Activated CD8-positive, alpha-beta memory T cell treated with anti-CD3 and anti-CD28 coated beads for 24 hours (primary cell): ENCODE data around the gene ATP10B.
"Not testable (repeated sequence)": the region's sequence is repeated elsewhere in the genome, so short reads cannot be mapped to it uniquely, and the experiment has no call there.

Source experiments
- DNase-seq: peaks from one replicate; pipeline ENCODE4 v3.0.0-alpha.2; 2020

The ATP10B gene

GRCh38 chr5:160852049-160852448 is at the start of gene ATP10B:
ATP10B (minus strand) TSS chr5:160852211; CDS start chr5:160688074, 164,137 bp downstream.
- DNase-seq: no peak

- DNase-seq: no peak
Measured at GRCh38 chr5:160901656-160902055, 49.6 kb upstream of the ATP10B start.

- DNase-seq: no peak
Measured at GRCh38 chr5:160899735-160900134, 47.7 kb upstream of the ATP10B start.

GRCh38 chr5:160893180-160893964 is 41.4 kb upstream of the ATP10B start:
- DNase-seq: not testable (repeated sequence)

- DNase-seq: no peak
Measured at GRCh38 chr5:160887780-160888179, 35.8 kb upstream of the ATP10B start.

- not testable (repeated sequence) for DNase-seq
Measured at GRCh38 chr5:160873560-160874200, 21.7 kb upstream of the ATP10B start.

GRCh38 chr5:160869989-160870521 is 18.0 kb upstream of the ATP10B start:
- DNase-seq: no peak

- no peak for DNase-seq
Measured at GRCh38 chr5:160867976-160868375, 16.0 kb upstream of the ATP10B start.

GRCh38 chr5:160851451-160851850 is 560 bp downstream of the ATP10B start:
- no peak for DNase-seq

GRCh38 chr5:160850421-160850820 is 1.6 kb downstream of the ATP10B start:
- DNase-seq: no peak

- DNase-seq: no peak
Measured at GRCh38 chr5:160847526-160848085, 4.4 kb downstream of the ATP10B start.

- no peak for DNase-seq
Measured at GRCh38 chr5:160846642-160847041, 5.4 kb downstream of the ATP10B start.

- no peak for DNase-seq
Measured at GRCh38 chr5:160844177-160844576, 7.8 kb downstream of the ATP10B start.

- no peak for DNase-seq
Measured at GRCh38 chr5:160843240-160843639, 8.8 kb downstream of the ATP10B start.

- no peak for DNase-seq
Measured at GRCh38 chr5:160837749-160838593, 14.0 kb downstream of the ATP10B start.

- no peak for DNase-seq
Measured at GRCh38 chr5:160837211-160837610, 14.8 kb downstream of the ATP10B start.

GRCh38 chr5:160835818-160836528 is 16.0 kb downstream of the ATP10B start:
- DNase-seq: no peak

GRCh38 chr5:160835376-160835775 is 16.6 kb downstream of the ATP10B start:
- no peak for DNase-seq

GRCh38 chr5:160833806-160834205 is 18.2 kb downstream of the ATP10B start:
- DNase-seq: no peak

- no peak for DNase-seq
Measured at GRCh38 chr5:160831801-160832200, 20.2 kb downstream of the ATP10B start.

GRCh38 chr5:160824301-160825001 is 27.6 kb downstream of the ATP10B start:
- DNase-seq: no peak
